AML-193 (cell line): Measurements from ENCODE around the gene ANKRD27.
A peak's percentile ranks its signal among the peaks of the same experiment; 100 is the strongest.
"Not testable (repeated sequence)": the region's sequence is repeated elsewhere in the genome, so short reads cannot be mapped to it uniquely, and the experiment has no call there.

Experiments used
- DNase-seq, 2 experiments: peaks; one replicate each; lab custom pipeline; 2025; lab: John Stamatoyannopoulos, UW

Gene ANKRD27

DNA sequence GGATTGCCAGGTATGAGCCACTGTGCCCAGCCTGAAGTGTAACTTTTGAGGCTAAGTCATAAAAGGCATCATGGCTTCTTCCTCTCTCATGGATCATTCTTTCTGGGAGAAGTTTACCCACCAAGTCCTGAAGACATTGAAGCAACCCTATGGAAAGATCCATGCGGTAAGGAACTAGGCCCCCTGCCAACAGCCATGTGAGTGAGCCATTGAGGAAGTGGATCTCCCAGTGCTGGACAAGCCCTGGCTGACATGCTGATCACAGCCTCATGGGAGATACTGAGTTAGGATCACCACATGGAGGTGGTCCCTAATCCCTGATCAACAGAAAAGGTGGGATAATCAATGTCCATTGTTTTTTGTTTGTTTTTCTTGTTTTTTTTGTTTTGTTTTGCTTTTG is 13.3 kb upstream of the ANKRD27 start:
- no peak for DNase-seq

DNA sequence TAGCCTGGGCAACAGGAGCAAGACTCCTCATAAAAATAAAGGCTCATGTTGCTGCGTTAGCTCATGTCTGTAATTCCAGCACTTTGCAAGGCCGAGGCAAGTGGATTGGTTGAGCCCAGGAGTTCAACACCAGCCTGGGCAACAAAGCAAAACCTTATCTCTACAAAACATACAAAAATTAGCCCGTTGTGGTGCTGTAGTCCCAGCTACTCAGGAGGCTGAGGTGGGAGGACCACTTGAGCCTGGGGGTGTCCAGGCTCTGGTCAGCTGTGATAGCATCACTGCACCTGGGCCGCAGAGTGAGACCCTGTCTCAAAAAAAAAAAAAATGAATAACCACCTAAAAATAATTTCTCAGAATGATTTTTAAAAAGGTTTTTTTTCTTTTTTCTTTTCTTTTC is 12.7 kb upstream of the ANKRD27 start:
- DNase-seq: no peak

DNA sequence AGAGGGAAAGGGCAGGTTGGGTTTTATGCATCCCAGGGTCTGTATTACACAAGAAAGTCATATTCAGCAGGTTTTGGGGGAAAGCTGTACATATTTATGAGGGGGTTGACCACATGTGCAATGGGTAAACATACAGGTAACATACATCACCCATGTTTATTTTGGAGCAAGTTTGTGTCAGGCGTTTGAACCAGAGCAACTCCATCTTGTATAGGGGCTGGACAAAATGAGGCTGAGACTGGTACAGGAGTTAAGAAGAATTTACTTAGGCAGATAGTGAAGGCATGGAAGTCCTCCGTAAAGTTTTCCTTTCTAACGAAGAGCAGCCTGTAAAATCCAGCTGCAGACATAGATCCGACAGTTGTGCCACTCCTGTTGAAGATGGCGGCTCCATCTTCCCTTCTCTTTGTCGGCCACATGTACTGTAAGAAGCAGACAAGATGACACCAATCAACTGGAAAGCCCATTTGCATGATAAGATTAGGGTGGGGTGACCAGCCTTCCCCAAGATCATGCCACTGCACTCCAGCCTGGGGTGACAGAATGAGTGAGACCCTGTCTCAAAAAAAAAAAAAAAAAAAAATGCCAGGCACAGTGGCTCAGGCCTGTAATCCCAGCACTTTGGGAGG is 12.0 kb upstream of the ANKRD27 start:
- DNase-seq: no peak

DNA sequence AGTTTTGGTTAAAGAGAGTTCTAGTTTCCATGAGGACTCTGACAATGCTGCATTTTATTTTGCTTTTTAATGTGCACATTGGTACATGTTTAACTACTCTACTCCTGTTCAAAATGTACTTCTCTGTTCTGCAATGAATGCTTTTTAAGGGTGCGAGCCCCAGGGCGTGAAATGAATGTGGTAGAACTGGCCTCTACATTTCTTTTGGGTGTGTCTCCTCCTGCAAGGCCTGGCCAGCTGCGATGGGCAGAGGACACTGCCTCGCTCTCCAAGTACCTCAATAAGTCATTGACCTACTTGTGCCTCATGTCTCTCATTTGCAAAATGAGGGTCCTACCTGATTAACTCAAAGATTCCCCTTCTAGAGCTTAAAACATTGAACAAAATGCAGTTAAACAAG is 7.3 kb upstream of the ANKRD27 start:
- DNase-seq: no peak

DNA sequence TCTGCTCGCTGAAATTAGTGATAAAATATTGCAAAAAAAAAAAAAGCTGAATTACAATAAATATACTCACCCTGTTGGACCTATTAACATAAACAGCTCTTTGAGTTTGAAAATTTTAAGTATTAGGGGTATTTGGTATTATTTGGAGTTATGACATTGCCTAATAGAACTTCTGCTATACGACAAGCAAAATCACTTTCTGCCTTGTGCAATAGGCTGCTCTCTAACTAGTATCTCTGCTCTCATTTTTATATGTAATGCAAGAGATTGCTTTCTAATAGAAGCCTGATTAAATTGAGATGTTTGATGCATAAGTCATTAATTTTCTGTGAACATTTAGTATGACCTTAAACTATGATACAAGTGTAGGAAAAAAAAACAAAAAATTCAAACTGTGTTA is 6.0 kb upstream of the ANKRD27 start:
- DNase-seq: peak; percentile 39 to 43

DNA sequence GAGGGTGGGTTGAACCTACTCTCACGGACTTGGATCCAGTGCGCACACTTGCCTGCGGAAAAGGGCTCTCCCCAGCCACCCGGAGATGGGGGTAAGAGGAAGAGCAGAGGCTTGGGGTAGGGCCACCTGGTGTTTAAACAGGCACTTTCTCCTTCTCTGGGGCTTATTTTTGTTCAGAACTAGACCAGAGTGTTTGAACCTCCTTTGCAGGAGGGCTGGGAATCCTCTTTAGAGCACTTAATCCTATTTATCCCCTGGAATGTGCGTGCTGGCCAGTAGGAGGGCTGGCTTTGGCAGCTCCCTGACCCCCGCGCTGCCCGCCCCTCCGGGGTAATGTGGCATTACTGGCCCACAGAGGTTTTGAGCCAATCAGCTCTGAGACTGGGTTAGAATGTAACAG is 2.7 kb upstream of the ANKRD27 start:
- DNase-seq: no peak

DNA sequence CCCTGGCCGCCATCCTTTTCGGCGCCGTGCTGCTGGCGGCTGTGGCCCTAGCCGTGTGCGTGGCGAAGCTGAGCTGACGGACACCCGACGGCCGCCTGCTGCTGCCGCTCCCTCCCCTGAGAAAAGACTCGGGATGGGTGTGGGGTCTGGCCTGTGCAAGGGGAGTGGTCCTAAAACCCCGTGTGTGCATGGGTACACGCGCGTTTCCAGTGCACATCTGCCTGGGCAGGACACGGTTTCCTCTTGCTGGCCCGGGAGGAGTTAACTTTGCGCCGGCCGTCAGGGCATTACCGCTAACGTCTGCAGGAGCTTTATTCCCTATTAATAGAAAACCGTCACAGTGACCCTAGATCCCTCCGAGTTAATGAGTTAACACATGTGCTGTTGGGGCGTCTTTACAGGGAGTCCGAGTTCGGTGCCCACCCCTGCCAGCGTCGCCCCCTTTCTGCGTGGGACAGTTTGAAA is 1.9 kb upstream of the ANKRD27 start:
- no peak for DNase-seq

DNA sequence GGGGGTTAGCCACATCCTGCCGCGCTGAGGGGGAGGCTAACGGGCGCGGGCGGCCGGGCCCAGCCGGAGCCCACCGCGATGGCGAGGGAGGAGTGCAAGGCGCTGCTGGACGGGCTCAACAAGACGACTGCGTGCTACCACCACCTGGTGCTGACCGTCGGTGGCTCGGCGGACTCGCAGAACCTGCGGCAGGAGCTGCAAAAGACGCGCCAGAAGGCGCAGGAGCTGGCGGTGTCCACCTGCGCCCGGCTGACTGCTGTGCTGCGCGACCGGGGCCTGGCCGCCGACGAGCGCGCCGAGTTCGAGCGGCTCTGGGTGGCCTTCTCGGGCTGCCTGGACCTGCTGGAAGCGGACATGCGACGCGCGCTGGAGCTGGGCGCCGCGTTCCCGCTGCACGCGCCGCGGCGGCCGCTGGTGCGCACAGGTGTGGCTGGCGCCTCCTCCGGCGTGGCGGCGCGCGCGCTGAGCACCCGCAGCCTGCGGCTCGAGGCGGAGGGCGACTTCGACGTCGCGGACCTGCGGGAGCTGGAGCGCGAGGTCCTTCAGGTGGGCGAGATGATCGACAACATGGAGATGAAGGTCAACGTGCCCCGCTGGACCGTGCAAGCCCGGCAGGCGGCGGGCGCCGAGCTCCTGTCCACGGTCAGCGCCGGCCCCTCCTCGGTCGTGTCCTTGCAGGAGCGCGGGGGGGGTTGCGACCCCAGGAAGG is 1.4 kb upstream of the ANKRD27 start:
- no peak for DNase-seq

DNA sequence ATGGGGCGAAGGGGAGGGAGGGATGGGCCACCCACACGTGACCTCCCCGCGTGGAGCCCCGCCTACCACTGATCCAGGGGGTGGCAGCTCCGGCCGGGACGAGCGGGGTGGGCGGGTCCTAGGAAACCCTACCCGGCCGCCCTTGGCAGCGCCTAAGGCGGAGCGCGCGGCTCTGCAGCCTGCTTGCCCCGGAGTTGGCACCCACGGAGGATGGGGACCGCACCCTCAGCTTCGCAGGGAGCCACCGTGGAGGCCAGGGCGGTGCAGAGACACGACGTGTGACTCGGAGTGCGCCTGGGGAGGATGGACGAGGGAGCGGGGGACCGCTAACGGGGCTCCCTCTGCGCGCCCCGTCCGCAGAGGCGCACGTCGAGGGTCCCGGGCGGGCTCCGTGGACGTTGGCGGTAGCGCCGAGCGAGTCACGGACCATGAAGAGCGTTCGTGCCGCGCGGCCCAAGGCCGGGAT is 773 bp upstream of the ANKRD27 start, which contains the start of gene RGS9BP:
RGS9BP (plus strand) TSS at position 129 of the 466 bp plus-strand sequence. CDS start 416 bp downstream, outside the sequence.
- peak; percentile 48 to 72 for DNase-seq

DNA sequence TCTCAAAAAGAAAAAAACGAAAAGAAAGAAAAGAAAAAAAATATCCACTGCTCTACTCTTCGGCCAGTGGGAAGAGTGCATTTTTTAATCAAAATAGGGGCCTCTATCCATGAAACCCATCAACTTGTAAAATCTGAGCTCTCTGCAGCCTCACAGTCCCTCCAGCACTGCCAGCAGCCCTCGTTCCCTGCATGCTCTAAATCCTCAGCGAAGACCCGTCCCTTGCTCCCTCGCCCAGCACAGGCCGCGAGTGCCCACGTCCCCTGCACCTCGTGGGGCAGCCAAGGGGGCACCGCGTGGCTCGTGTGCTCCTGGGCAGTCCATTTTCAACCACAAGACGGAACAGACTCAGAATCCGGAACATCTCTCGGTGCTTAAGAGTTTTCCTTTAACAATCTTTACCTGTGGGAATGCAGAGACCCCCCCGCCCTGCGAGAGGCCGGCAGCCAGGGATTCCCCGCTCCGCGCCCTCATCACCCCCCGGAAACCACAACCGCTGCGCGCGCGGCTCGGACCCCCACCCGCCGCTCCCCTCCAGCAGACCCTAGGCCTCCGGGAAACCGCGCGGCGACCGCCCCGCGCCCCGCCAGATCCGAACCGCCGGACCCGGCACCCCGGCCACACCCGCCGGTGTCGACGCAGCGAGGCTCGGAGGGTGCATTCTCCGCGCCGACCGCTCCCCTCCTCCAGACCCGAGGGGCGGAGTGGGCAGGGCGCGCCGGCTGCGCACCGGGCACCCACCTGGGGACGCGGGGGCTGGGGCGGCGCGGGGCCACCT is 638 bp downstream of the ANKRD27 start:
- DNase-seq: no peak

DNA sequence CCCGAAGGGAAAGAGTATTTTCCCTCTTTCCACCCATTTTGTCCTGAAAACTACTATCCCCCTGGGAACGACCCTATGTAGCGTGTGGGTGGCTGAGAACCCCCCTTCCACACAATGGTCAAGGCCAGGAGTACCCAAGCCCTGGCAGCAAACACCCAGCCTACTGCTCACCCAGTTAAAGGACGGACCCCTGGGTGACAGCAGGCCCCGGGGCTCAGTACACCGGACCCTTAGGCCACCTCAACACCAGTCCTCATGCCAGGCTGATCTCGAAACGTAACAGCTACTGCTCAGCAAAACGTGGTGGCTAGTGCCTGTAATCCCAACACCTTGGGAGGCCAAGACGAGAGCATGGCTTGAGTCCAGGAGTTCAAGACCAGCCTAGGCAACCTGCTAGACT is 1.4 kb downstream of the ANKRD27 start:
- no peak for DNase-seq

DNA sequence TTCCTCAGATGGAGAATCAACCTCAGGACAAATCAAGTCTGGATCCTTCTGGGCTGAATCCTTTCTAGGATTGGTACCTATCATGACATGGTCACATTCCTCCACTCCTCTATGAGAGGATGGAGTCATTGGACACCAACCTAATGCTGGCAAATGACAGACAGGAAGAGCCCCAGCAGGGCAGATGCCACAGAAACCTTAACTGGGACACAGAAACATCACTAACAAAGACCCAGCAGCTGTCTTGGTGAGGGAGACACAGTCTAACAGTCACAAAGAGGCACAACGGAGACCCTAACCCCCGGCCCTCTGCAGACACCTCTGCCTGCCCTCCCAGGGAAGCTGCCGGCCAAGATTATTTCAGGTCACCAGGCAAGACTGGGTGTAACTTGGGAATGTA is 2.1 kb downstream of the ANKRD27 start:
- no peak for DNase-seq

DNA sequence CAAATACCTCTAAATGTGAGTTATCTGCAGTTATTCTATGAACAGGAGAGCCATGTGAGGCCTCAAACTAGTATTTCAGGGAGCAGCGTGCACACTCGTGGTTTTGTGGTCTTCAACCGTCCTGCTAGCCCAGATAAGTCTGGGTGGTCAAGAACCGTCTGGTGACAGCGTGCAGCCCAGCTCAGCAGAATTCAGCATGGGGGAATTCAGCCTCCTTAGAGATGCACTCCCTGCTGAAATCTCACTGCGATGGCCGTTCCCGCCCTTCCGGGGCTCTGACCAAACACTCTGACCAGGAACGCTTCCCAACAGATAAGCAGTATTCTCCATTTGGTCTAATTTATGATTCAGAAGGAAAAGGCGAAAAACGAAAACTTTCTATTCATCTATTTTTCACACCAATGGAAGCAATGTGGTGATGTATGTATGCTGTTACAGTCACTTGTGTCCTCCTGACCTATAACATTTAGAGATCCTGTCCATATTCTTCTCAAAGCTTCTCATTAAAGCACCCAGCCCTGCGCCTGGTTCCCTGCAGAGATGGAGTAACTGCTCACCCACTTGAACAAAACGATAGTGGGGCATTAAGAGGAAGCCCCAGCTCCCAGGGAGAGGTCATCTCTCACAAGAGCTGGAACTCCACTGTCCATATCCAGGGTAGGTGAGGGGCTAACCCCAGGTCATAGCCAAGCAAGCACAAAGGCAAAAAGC is 2.9 kb downstream of the ANKRD27 start:
- DNase-seq: peak in 1 of 2 experiments; percentile 9

DNA sequence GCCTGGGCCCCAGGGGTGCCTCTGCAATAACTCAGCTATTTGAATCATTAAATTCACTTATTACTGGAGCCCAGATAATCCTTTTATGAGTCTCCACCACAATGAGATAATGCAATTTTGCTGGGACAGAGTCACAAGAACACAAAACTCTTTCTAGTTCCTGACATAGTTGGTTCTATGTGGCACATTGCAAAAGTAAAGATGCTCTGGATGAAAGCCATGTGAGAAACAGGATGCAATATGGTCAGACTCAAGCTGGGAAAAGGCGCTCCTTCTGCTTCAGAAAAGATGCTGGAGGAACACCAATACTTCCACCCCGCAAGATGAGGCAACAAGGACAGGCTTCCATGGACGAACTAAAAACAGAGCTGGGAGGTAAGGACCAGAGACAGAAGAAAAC is 5.7 kb downstream of the ANKRD27 start:
- no peak for DNase-seq

DNA sequence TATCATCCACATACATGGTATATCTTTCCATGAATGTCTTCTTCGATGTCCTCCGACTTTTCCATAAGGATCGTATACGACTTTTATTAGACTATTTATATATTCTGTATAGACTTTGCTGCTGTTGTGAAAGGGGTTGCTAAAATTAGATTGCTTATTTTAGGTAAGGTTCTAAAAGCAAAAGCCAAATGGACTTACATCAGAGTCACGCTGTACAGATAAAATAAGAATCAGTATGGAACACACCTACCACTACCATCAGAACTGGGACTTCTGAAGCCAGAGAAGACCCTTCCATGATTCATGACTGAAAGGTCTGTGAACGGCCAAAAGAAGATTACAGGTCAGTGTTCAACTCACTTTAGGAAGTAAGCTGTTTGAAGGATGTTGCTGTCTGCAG is 8.9 kb downstream of the ANKRD27 start:
- no peak for DNase-seq

DNA sequence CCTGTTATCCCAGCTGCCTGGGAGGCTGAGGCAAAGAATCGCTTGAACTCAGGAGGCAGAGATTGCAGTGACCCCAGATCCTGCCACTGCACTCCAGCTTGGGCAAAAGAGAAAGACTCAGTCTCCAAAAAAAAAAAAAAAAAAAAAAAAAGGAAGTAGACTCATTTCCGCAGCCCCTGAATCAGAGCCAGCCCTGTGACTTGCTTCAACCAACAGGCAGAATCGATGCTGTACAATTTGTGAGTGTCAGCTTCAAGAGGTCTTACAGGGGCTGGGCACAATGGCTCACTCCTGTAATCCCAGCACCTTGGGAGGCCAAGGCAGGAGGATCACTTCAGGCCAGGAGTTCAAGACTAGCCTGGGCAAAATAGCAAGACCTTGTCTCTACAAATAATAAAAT is 12.8 kb downstream of the ANKRD27 start:
- peak; percentile 18 to 28 for DNase-seq

DNA sequence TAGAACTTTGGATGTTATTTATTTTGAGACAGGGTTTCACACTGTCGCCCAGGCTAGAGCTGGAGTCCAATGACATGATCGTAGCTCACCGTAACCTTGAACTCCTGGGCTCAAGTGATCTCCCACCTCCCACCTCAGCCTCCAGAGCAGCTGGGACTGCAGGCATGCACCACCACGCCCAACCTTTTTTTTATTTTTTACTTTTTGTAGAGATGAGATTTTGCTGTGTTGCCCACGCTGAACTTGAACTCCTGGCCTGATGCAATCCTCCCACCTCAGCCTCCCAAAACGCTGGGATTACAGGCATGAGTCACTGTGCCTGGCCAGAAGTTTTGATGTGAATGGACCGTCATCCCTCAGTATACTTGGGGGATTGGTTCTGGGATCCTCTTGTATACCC is 13.7 kb downstream of the ANKRD27 start:
- no peak for DNase-seq

DNA sequence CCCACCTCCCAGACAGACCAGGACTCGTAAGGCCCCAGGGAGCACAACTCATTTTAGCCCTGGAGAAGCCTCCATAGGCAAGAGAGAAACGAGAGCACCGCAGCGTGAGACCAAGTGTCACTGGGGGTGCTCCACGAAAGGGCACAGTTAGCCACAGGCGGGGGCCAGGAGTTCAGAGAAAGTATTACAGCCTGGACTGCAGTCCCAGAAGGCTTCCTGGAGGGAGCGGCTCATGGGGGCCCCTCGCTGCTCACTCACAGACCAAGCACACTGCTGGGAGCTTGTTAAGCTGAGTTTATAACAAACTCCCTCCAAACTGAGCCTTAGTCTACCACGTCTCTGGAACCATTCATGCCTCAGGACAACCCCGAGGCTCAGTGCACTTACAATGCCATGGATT is 16.5 kb downstream of the ANKRD27 start:
- DNase-seq: no peak

DNA sequence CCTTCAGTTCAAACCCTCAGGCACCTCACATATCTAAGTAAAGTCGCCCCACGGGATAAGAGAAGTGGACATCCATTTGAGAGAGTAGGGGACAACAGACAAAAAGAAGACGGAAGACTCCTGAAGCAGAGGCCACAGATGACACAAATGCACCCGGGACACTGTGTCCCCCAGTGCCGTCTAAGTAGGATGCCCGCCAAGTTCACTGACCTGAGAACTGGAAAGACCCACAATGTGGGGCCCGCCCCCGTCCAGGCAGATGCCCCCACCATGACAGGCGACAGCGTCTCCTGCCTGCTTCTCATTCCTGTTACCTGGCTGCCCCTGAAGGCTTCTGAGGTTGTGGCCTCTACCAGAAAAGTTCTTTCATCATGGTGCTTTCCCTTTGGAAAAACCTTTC is 16.9 kb downstream of the ANKRD27 start:
- no peak for DNase-seq

DNA sequence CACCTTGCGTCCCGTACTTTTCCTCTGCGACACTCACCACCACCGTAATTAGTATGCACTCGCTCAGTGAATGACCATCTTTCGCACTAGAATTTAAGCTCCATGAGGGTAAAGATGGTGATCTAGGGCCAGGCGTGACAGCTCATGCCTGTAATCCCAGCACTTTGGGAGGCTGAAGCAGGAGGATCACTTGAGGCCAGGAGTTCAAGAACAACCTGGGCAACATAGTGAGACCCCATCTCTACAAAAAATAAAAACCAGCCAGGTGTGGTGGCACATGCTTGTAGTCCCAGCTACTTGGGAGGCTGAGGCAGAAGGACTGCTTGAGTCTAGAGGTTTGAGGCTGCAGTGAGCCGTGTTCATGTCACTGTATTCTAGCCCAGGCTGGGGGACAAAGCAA is 18.6 kb downstream of the ANKRD27 start:
- DNase-seq: not testable (repeated sequence)

DNA sequence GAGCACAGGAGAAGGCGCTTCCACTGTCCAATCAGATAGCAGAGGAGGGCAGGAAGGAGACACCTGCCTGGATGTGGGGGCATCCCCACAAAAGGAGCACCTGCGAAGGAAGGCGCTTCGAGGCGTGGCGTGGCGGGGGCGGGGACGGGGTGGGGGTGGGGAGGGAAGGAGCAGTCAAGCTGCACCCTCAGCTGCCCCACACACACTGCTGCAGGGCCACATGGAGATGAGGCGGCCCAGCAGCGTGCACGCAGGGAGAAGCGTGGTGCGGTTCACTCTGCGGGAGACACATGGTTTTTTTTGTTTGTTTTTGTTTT is 21.4 kb downstream of the ANKRD27 start:
- DNase-seq: no peak

DNA sequence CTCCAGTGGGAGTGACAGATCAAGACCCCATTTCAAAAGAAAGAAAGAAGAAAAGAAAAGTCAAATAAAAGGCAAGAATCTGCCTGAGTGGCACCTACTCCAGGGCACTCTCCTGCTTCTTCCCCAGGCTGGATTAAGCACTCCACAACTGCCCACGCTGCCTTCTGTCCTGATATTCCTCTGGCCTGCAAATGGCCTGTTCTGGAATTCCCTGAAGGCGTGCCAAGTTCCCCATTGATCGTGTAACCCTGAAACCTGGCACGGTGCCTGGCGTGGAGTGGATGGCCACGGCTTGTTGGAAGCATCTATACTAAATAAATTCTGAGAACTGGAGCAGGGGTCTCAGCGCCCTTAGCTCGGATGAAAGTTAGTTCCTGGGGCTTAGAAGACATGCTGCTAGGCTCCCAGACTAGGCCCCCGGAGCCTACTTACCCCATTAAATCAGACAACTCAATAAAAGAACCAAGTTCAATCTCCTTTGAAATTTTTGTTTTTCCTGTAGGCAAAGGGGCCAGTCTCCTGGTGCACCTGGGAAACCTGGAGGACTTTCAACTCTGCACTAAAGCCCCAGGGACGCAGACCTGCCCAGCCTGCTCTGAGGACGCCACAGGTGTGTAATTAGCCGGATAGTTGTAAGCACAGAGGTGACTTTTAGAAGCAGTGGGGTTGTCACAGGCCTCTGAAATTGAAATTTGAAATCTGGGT is 21.9 kb downstream of the ANKRD27 start:
- DNase-seq: no peak
